GM21717 (cell line): ENCODE results near the gene P2RY2.
"Not testable (repeated sequence)": the region's sequence is repeated elsewhere in the genome, so short reads cannot be mapped to it uniquely, and the experiment has no call there.

ENCODE experiments used
- ATAC-seq: cut with Tn5 transposase; IDR thresholded peaks from one replicate; pipeline ENCODE4 v1.9.1; 2021; ENCODE audit warnings: mild to moderate bottlenecking, moderate library complexity; ENCODE audit not compliant: unreplicated experiment

P2RY2 gene

GRCh38 chr11:73265853-73266645 lies 48.0 kb downstream of the P2RY2 start:
- ATAC-seq: no peak

DNA sequence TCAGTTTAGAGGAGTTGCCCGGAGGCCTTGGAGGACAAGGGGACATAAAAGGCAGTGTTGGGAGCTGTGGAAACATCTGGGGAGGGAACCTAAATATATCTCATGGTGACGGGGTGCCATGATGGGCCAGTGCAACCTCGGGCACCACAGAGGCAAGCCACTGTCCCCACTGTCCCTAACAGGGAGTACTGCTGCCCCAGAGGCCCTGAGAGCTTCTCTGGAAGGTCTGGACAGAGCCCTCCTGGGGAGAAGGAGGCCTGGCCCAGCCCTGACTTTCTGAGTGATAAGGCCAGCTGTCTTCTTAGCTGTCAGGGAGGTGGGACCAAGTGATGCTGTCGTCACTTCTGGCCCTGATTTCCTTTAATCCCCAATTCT lies 48.6 kb downstream of the P2RY2 start:
- no peak for ATAC-seq

- ATAC-seq: no peak
These were observed 49.2 kb downstream of the P2RY2 start for GRCh38 chr11:73267122-73267846.

- no peak for ATAC-seq
These were observed 49.9 kb downstream of the P2RY2 start for GRCh38 chr11:73267906-73268540.

DNA sequence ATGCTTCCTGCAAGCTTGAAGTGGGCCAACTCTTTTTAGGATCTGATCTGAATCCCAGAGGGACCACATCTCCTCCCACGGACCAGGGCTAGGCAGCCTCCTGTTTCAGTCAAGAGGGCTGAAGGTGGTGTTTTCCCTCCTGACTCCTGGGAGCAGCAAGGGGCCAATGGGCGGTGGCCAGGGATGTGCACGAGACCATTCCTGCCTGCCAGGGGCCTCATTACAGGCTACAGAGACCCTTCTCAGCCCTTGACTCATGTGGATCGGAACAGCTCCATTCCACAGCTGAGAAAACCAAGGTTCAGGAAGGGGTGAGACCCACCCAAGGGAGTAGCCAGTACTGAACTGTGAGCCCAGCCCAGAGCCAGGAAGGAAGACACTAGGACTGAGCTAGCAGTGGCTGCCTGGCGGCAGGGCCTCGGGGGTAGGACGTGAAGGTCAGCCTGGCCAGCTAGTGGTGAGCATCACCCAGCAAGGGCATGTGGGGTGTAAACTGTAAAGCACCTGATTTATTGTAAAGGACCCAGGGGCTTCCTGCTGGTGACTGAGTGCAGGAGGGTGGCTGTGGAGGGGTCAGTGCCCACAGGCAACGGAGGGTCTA lies 50.7 kb downstream of the P2RY2 start:
- no peak for ATAC-seq

GRCh38 chr11:73269459-73270015 lies 51.5 kb downstream of the P2RY2 start:
- ATAC-seq: no peak

- no peak for ATAC-seq
These were observed 52.2 kb downstream of the P2RY2 start for GRCh38 chr11:73270016-73270854.

DNA sequence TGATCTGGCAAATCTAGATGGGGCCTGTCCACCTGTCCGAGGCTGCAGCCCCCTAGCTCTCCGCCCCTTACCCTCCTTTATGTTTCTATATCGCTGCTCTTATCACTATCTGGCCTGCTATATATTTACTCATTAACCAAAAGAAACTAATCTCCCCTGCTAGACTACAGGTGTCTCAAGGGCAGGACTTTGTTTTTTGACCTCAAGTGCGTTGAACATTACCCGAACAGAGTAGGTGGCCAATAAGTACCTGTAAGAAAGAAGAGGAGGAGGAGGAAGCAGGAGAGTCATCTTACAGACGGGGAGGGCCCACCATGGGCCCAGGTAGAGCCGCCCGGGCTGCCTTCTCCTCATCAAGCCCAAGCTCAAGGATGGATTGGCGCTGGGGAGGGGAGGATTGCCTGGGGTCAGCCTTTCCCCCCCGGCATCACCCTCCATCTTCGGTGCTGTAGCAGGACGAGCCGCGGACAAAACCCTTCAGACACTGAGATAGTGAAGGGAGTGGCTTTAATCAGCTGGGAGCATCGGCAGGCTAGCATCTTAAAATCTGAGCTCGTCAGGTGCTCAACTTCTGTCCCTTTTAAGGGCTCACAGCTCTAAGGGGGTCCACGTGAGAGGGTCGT lies 52.9 kb downstream of the P2RY2 start:
- ATAC-seq: no peak

DNA sequence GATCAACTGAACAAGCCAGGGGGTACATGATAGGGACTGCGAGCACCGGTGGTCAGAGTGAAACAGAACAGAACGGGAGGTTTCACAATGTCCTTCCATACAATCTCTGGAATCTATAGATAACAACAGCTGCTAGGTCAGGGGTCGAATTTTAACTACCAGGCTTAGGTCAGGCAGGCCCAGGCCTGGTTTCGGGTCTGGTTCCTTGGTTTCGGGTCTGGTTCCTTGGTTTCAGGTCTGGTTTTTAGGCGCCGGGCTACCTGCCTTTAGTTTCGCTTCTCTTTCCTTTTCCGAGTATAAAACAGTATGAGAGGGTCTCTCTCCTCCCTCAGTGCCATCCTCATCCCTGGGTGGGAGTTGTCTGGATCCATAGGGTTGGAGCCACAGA lies 53.4 kb downstream of the P2RY2 start:
- ATAC-seq: not testable (repeated sequence)

DNA sequence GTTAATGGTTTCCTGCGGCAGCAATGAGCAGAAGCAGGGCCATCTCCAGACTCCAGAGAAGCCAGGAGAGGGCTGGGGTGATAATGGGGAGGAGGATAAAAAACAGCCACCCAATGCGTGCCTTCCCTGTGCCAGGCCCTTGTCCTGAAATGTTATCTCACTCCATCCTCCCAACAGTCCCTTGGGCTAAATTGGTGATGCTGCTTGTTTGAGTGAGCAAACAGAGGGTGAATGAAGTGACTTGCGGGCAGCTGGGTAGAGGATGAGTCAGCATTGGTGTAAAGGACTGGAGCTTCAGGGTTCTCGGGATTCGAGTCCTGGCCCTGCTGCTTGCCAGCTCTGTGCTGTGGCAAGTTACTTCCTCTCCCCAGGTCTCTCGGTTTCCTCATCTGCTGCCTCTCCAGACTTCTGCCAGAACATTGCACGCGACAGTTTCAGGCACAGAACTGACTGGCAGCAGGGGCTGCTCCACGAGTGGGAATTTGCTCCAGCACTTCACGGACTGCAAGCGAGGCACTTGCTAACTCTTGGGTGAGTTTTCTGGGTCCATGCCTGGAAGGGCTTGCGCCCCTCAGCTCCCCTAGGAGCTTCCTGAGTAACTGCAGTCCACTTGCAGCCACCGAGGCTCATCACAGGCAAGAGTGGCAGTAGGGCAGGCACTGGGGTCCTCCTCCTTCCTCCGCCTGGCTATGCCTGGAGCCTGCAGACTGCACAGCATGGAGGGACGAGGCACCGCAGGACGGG lies 54.0 kb downstream of the P2RY2 start, which contains the start of gene P2RY6:
Gene P2RY6, plus strand, starts transcription at position 403 of the 744 bp plus-strand sequence. CDS start 24,181 bp downstream, outside the sequence.
- ATAC-seq: no peak

GRCh38 chr11:73272680-73273038 lies 54.6 kb downstream of the P2RY2 start:
- no peak for ATAC-seq

- ATAC-seq: no peak
These were observed 55.3 kb downstream of the P2RY2 start for GRCh38 chr11:73273222-73273895.

- ATAC-seq: not testable (repeated sequence)
These were observed 56.1 kb downstream of the P2RY2 start for GRCh38 chr11:73274191-73274590.

DNA sequence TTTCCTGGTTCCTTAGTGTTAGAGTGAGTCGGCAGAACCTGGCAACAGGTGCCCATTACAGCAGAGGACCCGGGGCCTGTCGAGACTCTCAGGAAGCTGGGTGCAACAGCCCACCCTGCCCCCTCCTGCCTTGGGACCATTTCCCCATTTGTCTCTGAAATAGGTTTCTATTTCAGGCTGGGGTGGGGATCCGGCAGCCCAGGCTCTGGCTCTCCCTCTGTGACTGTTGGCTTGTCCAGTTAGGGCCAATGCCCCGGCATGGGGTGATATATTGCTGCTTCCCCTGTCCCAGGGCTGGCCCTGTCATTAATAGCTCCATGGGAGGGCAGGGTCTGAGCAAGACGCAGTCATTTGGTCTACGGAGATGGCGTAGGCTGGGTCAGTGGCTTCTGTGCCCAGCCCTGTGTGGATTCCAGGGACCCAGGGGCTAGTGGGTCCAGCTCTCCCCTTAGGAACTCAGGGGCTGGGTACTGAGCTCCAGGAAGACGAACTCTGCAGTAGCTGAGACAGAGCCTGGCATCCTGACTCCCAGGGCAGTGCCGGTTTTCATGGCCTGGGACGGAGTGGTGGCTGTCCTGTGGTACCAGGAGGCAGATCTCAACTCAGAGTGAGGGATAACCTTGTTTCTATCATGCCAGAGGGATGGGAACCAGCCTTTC lies 56.8 kb downstream of the P2RY2 start:
- no peak for ATAC-seq

DNA sequence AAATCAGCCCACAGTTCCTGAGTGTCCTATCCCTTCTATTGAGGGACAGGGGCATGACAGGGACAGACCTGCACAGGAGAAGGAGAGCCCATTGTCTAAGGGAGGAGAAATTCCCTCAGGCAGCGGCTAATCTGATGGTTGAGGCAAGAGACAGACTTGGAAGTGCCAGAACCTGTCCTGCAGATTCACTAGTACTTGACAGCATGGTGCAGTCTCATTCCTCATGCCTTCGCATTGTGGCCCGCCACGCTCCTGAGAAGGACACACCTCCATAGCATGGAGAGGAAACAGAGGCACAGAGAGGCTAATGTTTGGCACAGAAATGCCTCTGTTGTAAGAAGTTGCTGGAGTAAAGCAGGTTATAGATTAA lies 57.3 kb downstream of the P2RY2 start:
- no peak for ATAC-seq

GRCh38 chr11:73277467-73277866 lies 59.4 kb downstream of the P2RY2 start:
- no peak for ATAC-seq

DNA sequence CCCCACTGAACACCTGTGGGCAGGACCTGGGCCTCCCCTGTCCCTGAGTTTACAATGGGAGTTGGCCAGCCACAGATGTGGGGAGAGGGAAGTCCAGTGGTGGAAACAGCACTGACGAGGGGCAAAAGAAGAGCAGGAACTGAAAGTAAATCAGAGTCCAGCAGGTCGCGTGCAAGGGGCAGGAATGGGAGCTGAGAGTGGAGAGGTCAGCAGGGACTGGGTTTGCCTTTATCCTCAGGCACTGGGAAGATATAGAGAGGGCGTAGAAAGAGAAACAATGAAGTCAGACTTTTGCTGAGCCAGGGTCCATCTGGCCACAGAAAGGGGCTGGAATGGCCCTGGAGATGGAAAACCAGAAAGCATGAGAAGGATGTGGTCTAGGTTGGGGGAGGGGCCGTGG lies 62.5 kb downstream of the P2RY2 start:
- no peak for ATAC-seq

- ATAC-seq: no peak
These were observed 63.2 kb downstream of the P2RY2 start for GRCh38 chr11:73281201-73281741.
